ENCODE data around the gene MIER2.
"Not testable (repeated sequence)": the region's sequence is repeated elsewhere in the genome, so short reads cannot be mapped to it uniquely, and the experiment has no call there.

MIER2 gene

GRCh38 chr19:344625-345319, at the start of gene MIER2:
Gene MIER2 (minus strand): TSS chr19:344796. CDS start chr19:344782, 14 bp downstream.
- DNase-seq: peak; percentile 95
- ATAC-seq: peak; percentile 96

GRCh38 chr19:393560-393959, 49.0 kb upstream of the MIER2 start:
- DNase-seq, ATAC-seq: not testable (repeated sequence)

GRCh38 chr19:392375-392970, 47.9 kb upstream of the MIER2 start:
- DNase-seq (no peak), ATAC-seq (no peak)

- ATAC-seq: no peak
- no peak for DNase-seq
Observed at GRCh38 chr19:391726-392374, 47.3 kb upstream of the MIER2 start.

GRCh38 chr19:391207-391557, 46.6 kb upstream of the MIER2 start:
- DNase-seq: no peak
- peak; percentile 57 for ATAC-seq

- ATAC-seq: no peak
Observed at GRCh38 chr19:390386-391206, 46.0 kb upstream of the MIER2 start.

GRCh38 chr19:389935-390289, 45.3 kb upstream of the MIER2 start:
- no peak for ATAC-seq
- DNase-seq: no peak

More at GRCh38 chr19:390386-391206, 46.0 kb upstream of the MIER2 start:
- no peak for DNase-seq

GRCh38 chr19:389255-389934, 44.8 kb upstream of the MIER2 start:
- DNase-seq (no peak), ATAC-seq (no peak)

GRCh38 chr19:388691-389090, 44.1 kb upstream of the MIER2 start:
- ATAC-seq: no peak
- no peak for DNase-seq

GRCh38 chr19:387777-388176, 43.2 kb upstream of the MIER2 start:
- ATAC-seq (no peak), DNase-seq (no peak)

- DNase-seq, ATAC-seq: not testable (repeated sequence)
Observed at GRCh38 chr19:386632-387301, 42.2 kb upstream of the MIER2 start.

GRCh38 chr19:386189-386588, 41.6 kb upstream of the MIER2 start:
- ATAC-seq, DNase-seq: not testable (repeated sequence)

GRCh38 chr19:384799-385169, 40.2 kb upstream of the MIER2 start:
- ATAC-seq: no peak
- no peak for DNase-seq

GRCh38 chr19:383922-384798, 39.6 kb upstream of the MIER2 start:
- DNase-seq (peak; percentile 35), ATAC-seq (no peak)

- no peak for ATAC-seq
Observed at GRCh38 chr19:383040-383439, 38.4 kb upstream of the MIER2 start.

GRCh38 chr19:382578-382977, 38.0 kb upstream of the MIER2 start:
- DNase-seq (peak; percentile 50), ATAC-seq (peak; percentile 91)

More at GRCh38 chr19:383040-383439, 38.4 kb upstream of the MIER2 start:
- no peak for DNase-seq

GRCh38 chr19:381901-382300, 37.3 kb upstream of the MIER2 start:
- ATAC-seq, DNase-seq: not testable (repeated sequence)

- ATAC-seq, DNase-seq: not testable (repeated sequence)
Observed at GRCh38 chr19:380618-381219, 36.1 kb upstream of the MIER2 start.

GRCh38 chr19:379796-380195, 35.2 kb upstream of the MIER2 start:
- ATAC-seq: no peak
- no peak for DNase-seq

- DNase-seq (no peak), ATAC-seq (no peak)
Observed at GRCh38 chr19:378706-379105, 34.1 kb upstream of the MIER2 start.

Data from stimulated activated naive CD8-positive, alpha-beta T cell treated with anti-CD3 and anti-CD28 coated beads, Interleukin-15, Interleukin-2, amounts not matched to agents 100 U/mL and 50 U/mL, for 24 hours (primary cell).